Activated CD8-positive, alpha-beta memory T cell treated with anti-CD3 and anti-CD28 coated beads, Interleukin-2, amount 50 U/mL, for 24 hours (primary cell): ENCODE results near the gene MLC1.

Experiments
- DNase-seq: peaks from one replicate; pipeline ENCODE4 v3.0.0-alpha.2; 2020; ENCODE audit errors: extremely low read depth

Gene MLC1

DNA sequence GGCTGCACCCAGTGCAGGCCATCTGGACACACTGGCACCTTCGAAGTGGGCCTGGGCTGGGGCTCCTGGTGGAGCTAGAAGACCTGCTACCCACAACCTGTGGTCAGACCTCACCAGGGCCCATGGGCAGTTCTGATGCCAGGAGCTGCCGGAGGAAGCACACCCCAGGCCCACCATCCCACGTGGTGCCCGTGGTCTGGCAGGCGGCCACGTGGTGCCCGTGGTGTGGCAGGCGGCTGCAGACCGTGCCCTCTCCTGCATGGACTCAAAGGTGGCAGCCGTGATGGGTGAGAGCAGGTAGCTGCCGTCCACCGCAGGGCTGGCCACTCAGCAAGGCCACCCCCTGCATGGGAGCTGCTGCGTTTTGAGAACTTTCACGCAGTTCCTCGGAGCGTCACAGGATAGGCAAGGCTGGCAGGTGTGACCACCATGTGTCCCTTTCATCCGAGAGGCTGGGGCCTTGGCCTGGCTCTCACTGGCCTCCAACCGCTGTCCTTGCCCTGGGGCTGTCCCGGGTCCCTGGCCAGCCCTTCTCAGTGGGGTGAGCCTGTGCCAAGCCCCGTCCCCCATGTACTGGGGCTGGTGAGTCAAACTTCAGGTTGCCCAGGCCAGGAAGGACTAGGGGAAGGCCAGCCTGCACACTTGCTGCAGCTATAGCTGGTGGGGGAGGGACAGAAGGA lies 68.8 kb downstream of the MLC1 start:
- DNase-seq, result no peak

DNA sequence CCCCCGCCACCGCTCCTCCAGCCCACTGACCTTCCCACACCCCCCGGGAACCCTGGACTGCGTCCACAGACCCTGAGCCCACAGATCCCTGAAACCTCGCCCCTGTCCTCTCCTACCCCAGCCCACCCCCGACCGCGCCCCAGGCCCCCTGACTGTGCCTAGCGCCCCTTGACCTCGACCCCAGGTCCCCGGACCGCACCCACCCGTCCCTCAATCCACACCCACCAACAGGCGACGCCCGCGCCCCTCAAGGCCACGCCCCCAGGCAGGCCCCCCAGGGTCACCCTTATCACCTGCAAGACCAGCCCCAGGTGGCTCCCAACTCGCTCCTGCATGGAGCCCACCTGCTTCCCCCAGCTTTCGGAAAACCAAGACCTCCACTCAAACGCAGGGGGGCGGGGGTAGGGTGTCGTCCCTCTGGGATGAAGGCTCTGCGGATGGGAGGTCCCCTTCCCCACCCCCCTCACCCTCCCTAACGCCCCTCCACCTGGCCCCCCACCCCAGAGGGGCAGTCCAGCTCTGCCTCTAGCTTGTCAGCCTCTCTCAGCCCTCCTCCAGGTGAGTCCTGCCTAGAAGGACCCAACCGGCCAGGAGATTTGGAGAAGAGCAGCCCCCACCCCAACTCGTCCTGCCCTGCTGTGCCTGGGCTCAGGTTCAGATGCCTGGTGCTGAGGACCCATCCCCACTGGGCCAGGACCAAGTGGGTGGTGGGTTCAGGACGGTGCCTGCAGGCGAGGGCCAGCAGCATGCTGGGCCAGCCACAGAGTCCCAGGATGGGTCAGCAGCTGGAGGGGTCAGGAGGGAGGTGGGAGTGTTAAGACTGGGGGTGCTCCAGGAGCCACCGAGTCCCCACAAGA lies 69.5 kb downstream of the MLC1 start:
- no peak for DNase-seq

DNA sequence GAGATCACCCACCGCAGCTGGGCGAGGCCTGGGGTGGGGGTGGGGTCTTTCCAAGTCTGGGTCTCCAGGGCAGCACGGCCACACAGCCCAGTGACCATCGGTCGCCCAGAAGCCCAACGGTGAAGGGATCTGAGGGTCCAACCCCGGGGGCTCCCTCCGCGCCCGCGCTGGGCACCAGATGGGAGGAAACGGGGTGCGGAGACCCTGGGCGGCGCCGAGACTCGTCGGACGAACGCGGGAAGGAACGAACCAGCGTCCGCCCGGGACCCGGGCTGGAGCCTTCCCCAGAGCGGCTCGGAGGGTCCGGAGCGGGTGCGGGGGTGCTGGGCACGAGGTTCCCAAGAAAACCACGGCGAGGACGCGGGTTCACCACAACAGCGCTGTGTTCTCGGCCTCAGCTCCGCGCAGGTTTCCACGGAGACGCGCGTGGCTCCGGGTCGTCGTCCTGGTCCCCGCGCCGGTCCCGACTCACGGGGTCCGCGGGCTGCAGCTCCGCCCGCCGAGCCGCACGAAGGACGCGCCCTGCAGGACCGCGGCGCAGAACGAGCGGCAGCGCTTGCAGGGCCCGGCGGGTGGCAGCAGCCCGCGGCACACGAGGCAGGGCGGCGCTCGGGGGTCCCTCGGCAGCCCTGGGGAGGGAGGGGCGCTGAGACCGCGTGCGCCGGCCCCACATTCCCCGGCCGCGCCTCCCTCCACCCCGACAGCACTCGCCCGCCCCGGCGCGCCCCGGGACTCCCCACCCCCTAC lies 70.4 kb downstream of the MLC1 start:
- no peak for DNase-seq

DNA sequence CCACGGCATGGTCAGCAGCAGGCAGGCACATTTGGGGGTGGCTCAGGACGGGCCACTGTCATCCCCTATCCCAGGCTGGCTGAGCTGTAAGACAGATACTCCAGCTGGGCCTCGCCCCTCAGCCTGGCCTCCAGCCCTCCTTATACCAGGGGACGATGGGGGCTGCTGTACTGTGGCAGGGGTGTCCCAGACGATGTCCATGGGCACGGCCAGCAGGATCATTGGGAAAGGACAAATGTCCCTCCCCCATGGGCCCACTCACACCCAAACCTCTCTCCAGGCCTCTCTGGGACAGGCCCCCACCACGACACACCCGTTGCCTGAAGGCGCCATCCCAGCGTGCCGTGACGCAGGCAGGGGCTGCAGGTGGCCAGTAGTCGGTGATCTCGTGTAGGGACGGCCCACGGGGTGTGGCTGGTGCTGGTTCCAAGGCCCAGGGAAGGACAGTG lies 71.1 kb downstream of the MLC1 start:
- no peak for DNase-seq

DNA sequence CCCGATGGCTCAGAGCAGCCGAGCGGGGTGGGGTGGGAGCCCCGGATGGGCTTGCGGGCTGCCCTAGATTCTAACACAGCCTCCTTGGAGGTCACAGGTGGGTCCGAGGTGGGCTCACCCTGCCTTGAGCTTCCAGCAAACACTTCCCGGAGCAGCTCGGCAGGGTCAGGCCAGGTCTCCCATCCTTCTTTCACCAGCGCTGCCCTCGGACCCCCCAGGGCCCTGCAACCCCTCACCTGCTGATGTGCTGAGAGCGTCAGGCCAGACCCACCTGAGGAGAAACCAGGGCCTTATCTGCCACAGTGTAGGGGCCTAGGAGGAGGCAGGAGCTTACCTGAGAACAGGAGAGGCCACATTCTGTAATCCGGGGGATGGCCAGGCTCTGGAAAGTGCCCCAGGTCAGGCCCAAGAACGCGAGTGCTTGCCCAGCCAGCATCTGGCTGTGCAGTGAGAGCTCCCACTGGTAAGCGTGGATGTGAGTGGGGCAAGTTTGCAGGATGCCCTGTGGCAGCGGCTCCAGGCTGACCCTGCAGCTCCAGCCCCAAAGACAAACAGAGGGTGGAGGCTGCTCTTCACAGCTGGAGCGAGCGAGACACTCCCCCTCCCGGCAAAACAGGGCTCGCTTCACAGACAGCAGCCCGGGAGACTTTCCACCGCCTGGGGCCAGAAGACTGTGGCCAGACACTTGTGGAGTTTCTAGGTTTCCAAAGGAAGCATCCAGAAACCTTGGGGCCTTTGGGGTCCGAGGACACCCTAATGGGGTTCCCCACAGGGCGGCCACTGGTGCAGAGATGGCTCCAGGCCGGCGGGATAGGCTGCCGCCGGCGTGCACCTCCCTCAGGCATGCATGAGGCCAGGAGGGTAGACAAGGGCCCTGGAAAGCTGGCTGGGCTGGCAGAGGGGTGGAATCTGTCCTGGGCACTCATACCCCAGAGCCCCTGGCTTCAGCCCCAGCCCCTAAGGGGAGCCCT lies 72.7 kb downstream of the MLC1 start, which contains the start of gene IL17REL:
TSS of gene IL17REL (minus strand) at position 555 of the 971 bp plus-strand sequence. CDS start at position 436, 119 bp downstream.
- DNase-seq, result no peak

DNA sequence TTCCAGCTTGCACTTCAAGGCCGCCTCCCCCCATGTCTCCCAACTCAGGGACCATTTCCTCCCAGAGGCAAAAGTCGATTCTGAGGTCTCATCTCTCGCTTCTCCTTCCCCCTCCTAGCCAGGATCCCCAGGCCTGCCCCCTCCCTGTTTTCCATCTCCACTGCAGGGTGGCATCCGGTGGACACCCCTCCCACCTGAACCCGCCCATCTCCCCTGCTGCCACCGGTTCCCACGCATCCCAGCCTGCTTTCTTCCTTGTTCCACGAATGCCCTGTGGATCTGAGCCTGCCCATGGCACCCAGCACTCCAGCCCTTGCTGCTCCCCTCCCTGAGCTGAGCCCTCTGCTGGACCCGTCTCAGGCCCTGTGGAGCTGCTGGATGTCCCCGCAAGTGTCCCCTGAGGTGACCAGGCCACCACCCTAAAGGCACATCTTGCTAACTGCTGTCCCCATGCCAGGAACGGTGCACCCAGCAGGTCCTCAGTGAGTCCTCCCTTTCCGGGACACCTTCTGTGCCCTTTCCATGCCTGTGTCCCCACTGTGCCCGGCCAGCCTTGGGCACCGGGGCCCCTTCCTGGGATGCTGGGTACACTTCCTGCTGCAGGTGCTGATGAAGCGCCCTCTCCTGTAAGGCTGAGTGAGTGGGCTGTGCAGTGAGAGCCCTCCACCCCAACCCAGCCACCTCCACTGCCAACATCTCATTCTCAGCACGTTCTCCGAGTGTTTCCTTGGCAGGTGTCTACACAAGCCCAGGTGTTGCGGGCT lies 73.6 kb downstream of the MLC1 start:
- no peak for DNase-seq

DNA sequence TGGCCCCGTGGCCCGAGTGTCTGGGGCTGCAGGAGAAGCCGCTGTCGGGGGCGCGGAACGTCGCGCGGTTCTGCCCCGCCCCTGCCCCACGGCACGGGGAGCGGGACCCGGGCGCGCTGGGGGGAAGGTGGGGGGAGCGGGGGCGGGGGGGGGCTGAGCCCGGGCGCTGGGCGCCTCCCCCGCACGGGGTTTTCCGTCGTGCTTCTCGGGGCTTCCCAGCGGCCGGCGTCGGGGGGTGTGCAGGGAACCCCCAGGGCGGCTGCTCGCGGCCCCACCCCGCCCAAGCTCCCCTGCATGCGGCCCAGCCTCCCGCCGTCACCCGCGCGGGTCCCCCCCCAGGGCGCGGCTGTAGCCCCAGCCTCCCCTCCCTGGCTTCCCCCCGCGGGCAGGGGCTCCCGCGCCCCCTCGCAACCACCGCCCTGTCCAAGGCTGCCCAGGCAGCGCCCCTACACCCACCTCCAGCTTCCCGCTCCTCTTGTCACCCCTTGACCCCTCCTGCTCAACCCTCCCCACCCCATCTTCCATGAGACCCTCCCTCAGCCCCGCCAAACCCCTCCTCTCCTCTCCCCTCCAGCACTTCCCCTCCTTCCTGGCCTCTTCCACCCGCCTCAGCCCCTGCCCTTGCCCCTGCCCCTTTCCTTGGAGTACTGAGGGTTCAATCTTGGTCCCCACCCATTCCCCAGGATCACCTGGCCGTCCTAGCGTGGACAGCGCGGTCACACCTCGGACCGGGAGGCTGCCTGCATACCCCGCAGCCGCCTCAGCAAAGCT lies 74.4 kb downstream of the MLC1 start:
- DNase-seq, result no peak

DNA sequence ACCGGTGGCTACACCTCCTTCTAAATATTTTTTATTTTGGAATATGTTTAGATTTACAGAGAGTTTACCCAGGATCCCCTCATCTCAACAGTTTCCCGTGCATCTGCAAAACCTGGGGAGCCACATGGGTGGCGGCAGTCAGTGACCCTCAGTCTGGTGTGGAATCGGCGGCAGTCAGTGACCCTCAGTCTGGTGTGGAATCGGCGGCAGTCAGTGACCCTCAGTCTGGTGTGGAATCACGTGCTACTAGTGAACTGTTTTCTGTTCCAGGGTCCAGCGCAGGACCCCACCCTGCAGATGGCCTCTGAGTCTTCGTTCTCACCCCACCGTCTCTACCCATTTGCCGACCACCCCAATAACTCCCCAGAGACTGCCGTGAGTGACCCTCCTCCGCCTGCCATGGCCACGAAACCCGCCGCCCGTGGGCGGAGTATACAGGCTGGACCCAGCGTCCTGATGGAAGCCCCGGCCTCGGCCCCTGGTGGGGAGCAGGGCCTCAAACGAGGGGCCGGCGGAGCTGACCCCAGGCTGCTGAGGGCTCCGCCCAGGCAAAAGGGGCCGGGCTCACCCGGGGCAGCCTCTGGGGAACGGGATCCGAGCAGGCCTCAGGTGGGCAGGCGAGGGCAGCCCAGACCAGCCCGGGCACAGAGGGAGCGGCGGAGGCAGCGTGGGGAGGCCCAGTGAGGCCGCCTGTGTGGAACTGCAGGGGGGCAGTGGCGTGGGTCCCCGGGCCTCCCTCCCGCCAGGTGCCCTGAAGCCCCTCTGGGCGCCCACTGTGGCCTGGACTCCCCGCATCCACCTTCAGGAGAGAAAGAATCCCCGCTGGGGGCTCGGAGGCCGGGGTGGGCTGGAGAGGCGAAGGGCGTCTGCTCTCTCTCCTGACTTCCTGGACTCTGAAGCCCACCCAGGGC lies 75.2 kb downstream of the MLC1 start:
- no peak for DNase-seq
